Urinary bladder (tissue), 2 donors: ENCODE measurements around the gene RPRML. TPM values are rescaled to one million over a fixed set of nuclear protein-coding genes. Genes with fewer than 3 reads are reported as not detected.

Experiments used
- polyA plus RNA-seq: library from polyadenylated mRNA; stranded (reverse); fragments of 200-250 nt; gene quantifications from one replicate; pipeline ENCODE4 v1.2.3, GENCODE V29; 2013
- small RNA-seq: library from RNA; depleted of rRNA; stranded (forward); fragments of <200 nt; gene quantifications from one replicate; pipeline ENCODE3, GENCODE V24; 2014
- total RNA-seq: library from RNA; depleted of rRNA; stranded (reverse); fragments of >200 nt; gene quantifications from one replicate; pipeline ENCODE4 v1.2.3, GENCODE V29; 2014
- donor health status: healthy.

RPRML gene
- total and polyA plus RNA-seq, 2 donors, result not detected

Small RNA genes lying within 50 kb of the gene (small RNA-seq; reads per million reads assigned to genes)
- gene MIR5089, result not detected

Other genes starting within 250 kb of the RPRML start
- gene WNT3, start 160.6 kb downstream of the RPRML start, total RNA-seq, result 0.90 TPM
- 0.54 TPM for gene WNT3, start 160.6 kb downstream of the RPRML start, polyA plus RNA-seq
- gene WNT9B, start 127.7 kb downstream of the RPRML start, total RNA-seq, result not detected
- 0.48 TPM for gene WNT9B, start 127.7 kb downstream of the RPRML start, polyA plus RNA-seq
- gene GOSR2, start 56.1 kb downstream of the RPRML start, total RNA-seq, result 45.9 TPM
- 34.4 TPM for gene GOSR2, start 56.1 kb downstream of the RPRML start, polyA plus RNA-seq
- 110 TPM for gene CDC27, start 210.0 kb upstream of the RPRML start, total RNA-seq
- 33.8 TPM for gene CDC27, start 210.0 kb upstream of the RPRML start, polyA plus RNA-seq
- 31.7 TPM for gene MYL4, start 230.1 kb upstream of the RPRML start, total RNA-seq
- gene MYL4, start 230.1 kb upstream of the RPRML start, polyA plus RNA-seq, result 0.53 TPM